ENCODE data around the gene SSTR3.

Gene SSTR3

GRCh38 chr22:37199760-37200108 is 12.5 kb downstream of the SSTR3 start:
- H3K9ac ChIP-seq, result no peak overlapping the region
- H3K79me2 ChIP-seq, result no peaks in the 10 kb centered on the region
- no peaks in the 10 kb centered on the region for H3K27me3 ChIP-seq (ENCODE audit: control insufficient read depth, insufficient read depth, low read length)
- no peak overlapping the region for H3K4me3 ChIP-seq (ENCODE audit: low read depth, low read length)
- no peak overlapping the region for H3K27ac ChIP-seq
- H3K9me3 ChIP-seq (ENCODE audit: control insufficient read depth, low read length), result no peaks in the 10 kb centered on the region
- TF ChIP-seq CTCF (IDR thresholded peaks at IDR 0.05), result no peak
- H2AFZ ChIP-seq, result peak overlapping the region; percentile 48
- no peaks in the 10 kb centered on the region for H3K36me3 ChIP-seq (ENCODE audit: control insufficient read depth, insufficient read depth, low read length)
- peaks cover 24% of the 10 kb centered on the region for H3K4me1 ChIP-seq
- peak overlapping the region; percentile 66 for H3K4me2 ChIP-seq (ENCODE audit: low read length)

GRCh38 chr22:37199103-37199759 is 13.0 kb downstream of the SSTR3 start:
- TF ChIP-seq CTCF (IDR thresholded peaks at IDR 0.05), result peak; percentile 87
- Histone ChIP-seq H2AFZ (peak overlapping the region; percentile 84), H3K4me2 (ENCODE audit: low read length) (peak overlapping the region; percentile 97), H3K27me3 (ENCODE audit: control insufficient read depth, insufficient read depth, low read length) (no peaks in the 10 kb centered on the region), H3K4me1 (peaks cover 29% of the 10 kb centered on the region), H3K27ac (peak overlapping the region; percentile 87), H3K9me3 (ENCODE audit: control insufficient read depth, low read length) (no peaks in the 10 kb centered on the region), H3K9ac (no peak overlapping the region), H3K4me3 (ENCODE audit: low read depth, low read length) (peak overlapping the region; percentile 85), H3K36me3 (ENCODE audit: control insufficient read depth, insufficient read depth, low read length) (no peaks in the 10 kb centered on the region), H3K79me2 (no peaks in the 10 kb centered on the region)

GRCh38 chr22:37198258-37199102 is 13.8 kb downstream of the SSTR3 start:
- Histone ChIP-seq H3K27me3 (ENCODE audit: control insufficient read depth, insufficient read depth, low read length) (no peaks in the 10 kb centered on the region), H3K4me1 (peaks cover 34% of the 10 kb centered on the region), H2AFZ (peak overlapping the region; percentile 84), H3K9me3 (ENCODE audit: control insufficient read depth, low read length) (no peaks in the 10 kb centered on the region), H3K36me3 (ENCODE audit: control insufficient read depth, insufficient read depth, low read length) (no peaks in the 10 kb centered on the region), H3K9ac (no peak overlapping the region), H3K4me3 (ENCODE audit: low read depth, low read length) (peak overlapping the region; percentile 85), H3K27ac (peak overlapping the region; percentile 87), H3K79me2 (no peaks in the 10 kb centered on the region), H3K4me2 (ENCODE audit: low read length) (peak overlapping the region; percentile 97)
- TF ChIP-seq CTCF (IDR thresholded peaks at IDR 0.05), result peak; percentile 72

- H3K79me2 ChIP-seq, result no peaks in the 10 kb centered on the region
- no peaks in the 10 kb centered on the region for H3K27me3 ChIP-seq (ENCODE audit: control insufficient read depth, insufficient read depth, low read length)
- H3K4me2 ChIP-seq (ENCODE audit: low read length), result peak overlapping the region; percentile 97
- H2AFZ ChIP-seq, result no peak overlapping the region
- H3K27ac ChIP-seq, result peak overlapping the region; percentile 87
- peaks cover 40% of the 10 kb centered on the region for H3K4me1 ChIP-seq
- no peak overlapping the region for H3K9ac ChIP-seq
- TF ChIP-seq CTCF (IDR thresholded peaks at IDR 0.05), result no peak
- H3K9me3 ChIP-seq (ENCODE audit: control insufficient read depth, low read length), result no peaks in the 10 kb centered on the region
- no peaks in the 10 kb centered on the region for H3K36me3 ChIP-seq (ENCODE audit: control insufficient read depth, insufficient read depth, low read length)
- H3K4me3 ChIP-seq (ENCODE audit: low read depth, low read length), result peak overlapping the region; percentile 85
Observed at GRCh38 chr22:37197451-37198257, 14.6 kb downstream of the SSTR3 start.
